ENCODE measurements around the gene PAPPA2. TPM values are rescaled to one million over a fixed set of nuclear protein-coding genes. Genes with fewer than 3 reads are reported as not detected.

Gene PAPPA2
- total and polyA plus RNA-seq, 9 of the 15 experiments (the other 6 are each of a cell fraction or from before 2014, with no cell fraction given): 0.01 to 0.15 (median 0.05) TPM; not detected in 2

- FAIRE-seq: no peak
- no TSS peak for BruUV-seq (replicated peaks)
Measured at GRCh38 chr1:176863613-176864012, 400.6 kb downstream of the PAPPA2 start.

More at GRCh38 chr1:176863613-176864012, 400.6 kb downstream of the PAPPA2 start:
- no peak overlapping the region for H3K4me3 ChIP-seq
- intact Hi-C loops (cut with micrococcal nuclease) (no loop called here), in situ Hi-C loops (cut with MboI) (no loop called here)
- H3K36me3 ChIP-seq (ENCODE audit: control insufficient read depth, insufficient read depth, low read length): no peaks in the 10 kb centered on the region
- DNase-seq (ENCODE audit: extremely low read depth in 1 of 4, low spot score in 3 of 4): no peak
- no peaks in the 10 kb centered on the region for H3K27me3 ChIP-seq (ENCODE audit: control insufficient read depth in 2 of 2, insufficient read depth in 2 of 2, low read length in 2 of 2)
- ChIA-PET POLR2A (interaction anchor here (1.0 to 1.4 kb wide), 2 partner anchors 8 to 10 kb away, joined by 3 to 4 read pairs; no protein-coding TSS in a partner anchor), CTCF (ENCODE audit: low intra/inter-chr PET ratio) (no interaction called here)
- H3K27ac ChIP-seq (ENCODE audit: extremely low read depth, low read depth, low read length): no peak overlapping the region
- H3K4me2 ChIP-seq (ENCODE audit: insufficient read depth, low read length): no peak overlapping the region
- no peak for TF ChIP-seq DNMT1 (IDR thresholded peaks at IDR 0.05)
- TF ChIP-seq, protein P1, sequence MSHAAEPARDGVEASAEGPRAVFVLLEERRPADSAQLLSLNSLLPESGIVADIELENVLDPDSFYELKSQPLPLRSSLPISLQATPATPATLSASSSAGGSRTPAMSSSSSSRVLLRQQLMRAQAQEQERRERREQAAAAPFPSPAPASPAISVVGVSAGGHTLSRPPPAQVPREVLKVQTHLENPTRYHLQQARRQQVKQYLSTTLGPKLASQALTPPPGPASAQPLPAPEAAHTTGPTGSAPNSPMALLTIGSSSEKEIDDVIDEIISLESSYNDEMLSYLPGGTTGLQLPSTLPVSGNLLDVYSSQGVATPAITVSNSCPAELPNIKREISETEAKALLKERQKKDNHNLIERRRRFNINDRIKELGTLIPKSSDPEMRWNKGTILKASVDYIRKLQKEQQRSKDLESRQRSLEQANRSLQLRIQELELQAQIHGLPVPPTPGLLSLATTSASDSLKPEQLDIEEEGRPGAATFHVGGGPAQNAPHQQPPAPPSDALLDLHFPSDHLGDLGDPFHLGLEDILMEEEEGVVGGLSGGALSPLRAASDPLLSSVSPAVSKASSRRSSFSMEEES (CRISPR knock-in tag; IDR thresholded peaks at IDR 0.05): no peak
- no peak for TF ChIP-seq ZNF311 (CRISPR knock-in tag; IDR thresholded peaks at IDR 0.05)
- TF ChIP-seq, protein P2, sequence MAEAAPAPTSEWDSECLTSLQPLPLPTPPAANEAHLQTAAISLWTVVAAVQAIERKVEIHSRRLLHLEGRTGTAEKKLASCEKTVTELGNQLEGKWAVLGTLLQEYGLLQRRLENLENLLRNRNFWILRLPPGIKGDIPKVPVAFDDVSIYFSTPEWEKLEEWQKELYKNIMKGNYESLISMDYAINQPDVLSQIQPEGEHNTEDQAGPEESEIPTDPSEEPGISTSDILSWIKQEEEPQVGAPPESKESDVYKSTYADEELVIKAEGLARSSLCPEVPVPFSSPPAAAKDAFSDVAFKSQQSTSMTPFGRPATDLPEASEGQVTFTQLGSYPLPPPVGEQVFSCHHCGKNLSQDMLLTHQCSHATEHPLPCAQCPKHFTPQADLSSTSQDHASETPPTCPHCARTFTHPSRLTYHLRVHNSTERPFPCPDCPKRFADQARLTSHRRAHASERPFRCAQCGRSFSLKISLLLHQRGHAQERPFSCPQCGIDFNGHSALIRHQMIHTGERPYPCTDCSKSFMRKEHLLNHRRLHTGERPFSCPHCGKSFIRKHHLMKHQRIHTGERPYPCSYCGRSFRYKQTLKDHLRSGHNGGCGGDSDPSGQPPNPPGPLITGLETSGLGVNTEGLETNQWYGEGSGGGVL (CRISPR knock-in tag; IDR thresholded peaks at IDR 0.05): no peak
- TF ChIP-seq, protein P3, sequence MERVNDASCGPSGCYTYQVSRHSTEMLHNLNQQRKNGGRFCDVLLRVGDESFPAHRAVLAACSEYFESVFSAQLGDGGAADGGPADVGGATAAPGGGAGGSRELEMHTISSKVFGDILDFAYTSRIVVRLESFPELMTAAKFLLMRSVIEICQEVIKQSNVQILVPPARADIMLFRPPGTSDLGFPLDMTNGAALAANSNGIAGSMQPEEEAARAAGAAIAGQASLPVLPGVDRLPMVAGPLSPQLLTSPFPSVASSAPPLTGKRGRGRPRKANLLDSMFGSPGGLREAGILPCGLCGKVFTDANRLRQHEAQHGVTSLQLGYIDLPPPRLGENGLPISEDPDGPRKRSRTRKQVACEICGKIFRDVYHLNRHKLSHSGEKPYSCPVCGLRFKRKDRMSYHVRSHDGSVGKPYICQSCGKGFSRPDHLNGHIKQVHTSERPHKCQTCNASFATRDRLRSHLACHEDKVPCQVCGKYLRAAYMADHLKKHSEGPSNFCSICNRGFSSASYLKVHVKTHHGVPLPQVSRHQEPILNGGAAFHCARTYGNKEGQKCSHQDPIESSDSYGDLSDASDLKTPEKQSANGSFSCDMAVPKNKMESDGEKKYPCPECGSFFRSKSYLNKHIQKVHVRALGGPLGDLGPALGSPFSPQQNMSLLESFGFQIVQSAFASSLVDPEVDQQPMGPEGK (CRISPR knock-in tag; IDR thresholded peaks at IDR 0.05; ENCODE audit: borderline replicate concordance): no peak
- TF ChIP-seq TAL1 (IDR thresholded peaks at IDR 0.05): no peak
- no peak for TF ChIP-seq FOXP1 (CRISPR knock-in tag; IDR thresholded peaks at IDR 0.05)
- TF ChIP-seq ZNF354B (CRISPR knock-in tag; IDR thresholded peaks at IDR 0.05): no peak
- no peak for TF ChIP-seq PHB2 (IDR thresholded peaks at IDR 0.05; ENCODE audit: low read depth)
- H3K79me2 ChIP-seq (ENCODE audit: control insufficient read depth, insufficient read depth, low read length): no peaks in the 10 kb centered on the region
- no peaks in the 10 kb centered on the region for H4K20me1 ChIP-seq (replicated peaks; ENCODE audit: control insufficient read depth, insufficient read depth, low read length)
- WGBS (ENCODE audit: insufficient coverage, low coverage, missing lambda C conversion rate): 44% methylated on average over 4 of the region's 4 CpGs
- no peaks in the 10 kb centered on the region for H3K9me3 ChIP-seq (replicated peaks; ENCODE audit: control insufficient read depth, insufficient read depth, low read depth, low read length)
- no peaks in the 10 kb centered on the region for H3K9me1 ChIP-seq (ENCODE audit: control insufficient read depth, insufficient read depth, low read length)
- no peak for ATAC-seq
- no peak overlapping the region for H3K9ac ChIP-seq (ENCODE audit: insufficient read depth in 1 of 2, low read depth in 2 of 2, low read length in 2 of 2)
- H3K4me1 ChIP-seq (replicated peaks in 1 of 2; ENCODE audit: control insufficient read depth in 2 of 2, insufficient read depth in 2 of 2, low read length in 2 of 2): peaks cover 4 to 10% of the 10 kb centered on the region in 2 experiments; a peak in 3 of 5 replicates
- H2AFZ ChIP-seq (ENCODE audit: low read depth, low read length): peak overlapping the region; percentile 70
